GM21423 (cell line): ENCODE results near the gene PCP4L1.
"Not testable (repeated sequence)": the region's sequence is repeated elsewhere in the genome, so short reads cannot be mapped to it uniquely, and the experiment has no call there.

Experiments
- ATAC-seq: cut with Tn5 transposase; IDR thresholded peaks from one replicate; pipeline ENCODE4 v1.9.1; 2021; ENCODE audit warnings: mild to moderate bottlenecking, moderate library complexity; ENCODE audit not compliant: unreplicated experiment

The PCP4L1 gene

DNA sequence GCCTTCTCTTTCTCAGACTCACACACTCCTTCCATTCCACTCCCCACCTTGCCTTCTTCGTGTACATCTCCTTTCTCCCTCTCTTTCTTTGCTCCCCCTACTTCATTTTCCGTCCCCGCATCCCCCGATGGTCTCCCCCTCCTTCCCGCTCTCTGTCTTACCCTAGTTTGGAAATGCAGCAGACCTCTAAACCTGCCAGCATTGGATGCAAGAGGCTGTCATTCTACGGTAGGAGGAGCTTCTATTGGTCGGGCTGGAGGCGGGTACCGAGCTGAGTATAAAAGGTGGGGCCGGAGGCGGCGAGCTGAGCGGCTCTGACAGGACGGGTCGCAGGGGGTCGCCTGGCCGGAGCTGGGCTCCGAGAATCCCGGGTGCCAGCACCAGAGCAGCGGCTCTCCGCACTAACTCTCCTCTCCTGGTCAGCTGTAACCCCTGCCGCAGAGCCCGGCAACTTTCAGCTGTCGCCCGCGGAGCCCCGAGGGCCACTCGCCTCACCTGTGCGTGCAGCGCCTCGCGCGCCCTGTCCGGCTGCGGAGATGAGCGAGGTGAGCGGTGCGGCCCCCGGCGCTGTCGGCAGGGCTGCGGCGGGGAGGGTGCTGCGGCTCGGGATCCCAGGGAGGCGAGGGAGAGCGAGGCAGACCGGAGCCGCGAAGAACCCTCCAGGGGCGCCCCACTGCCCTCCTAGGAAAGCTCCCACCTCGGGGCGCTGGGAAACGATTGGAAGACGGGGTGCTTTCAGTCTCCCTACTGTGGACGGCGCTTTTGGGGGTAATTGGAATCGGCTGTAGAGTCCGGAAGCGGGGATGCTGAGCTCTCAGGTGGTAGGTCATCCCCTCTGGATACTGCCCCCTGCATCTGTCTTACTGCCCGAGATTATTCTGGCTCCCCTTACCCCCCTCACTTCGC lies at the start of gene PCP4L1:
TSS of gene PCP4L1 (plus strand) at position 307 of the 906 bp plus-strand sequence. CDS start at position 537, 230 bp downstream.
- ATAC-seq, result no peak

DNA sequence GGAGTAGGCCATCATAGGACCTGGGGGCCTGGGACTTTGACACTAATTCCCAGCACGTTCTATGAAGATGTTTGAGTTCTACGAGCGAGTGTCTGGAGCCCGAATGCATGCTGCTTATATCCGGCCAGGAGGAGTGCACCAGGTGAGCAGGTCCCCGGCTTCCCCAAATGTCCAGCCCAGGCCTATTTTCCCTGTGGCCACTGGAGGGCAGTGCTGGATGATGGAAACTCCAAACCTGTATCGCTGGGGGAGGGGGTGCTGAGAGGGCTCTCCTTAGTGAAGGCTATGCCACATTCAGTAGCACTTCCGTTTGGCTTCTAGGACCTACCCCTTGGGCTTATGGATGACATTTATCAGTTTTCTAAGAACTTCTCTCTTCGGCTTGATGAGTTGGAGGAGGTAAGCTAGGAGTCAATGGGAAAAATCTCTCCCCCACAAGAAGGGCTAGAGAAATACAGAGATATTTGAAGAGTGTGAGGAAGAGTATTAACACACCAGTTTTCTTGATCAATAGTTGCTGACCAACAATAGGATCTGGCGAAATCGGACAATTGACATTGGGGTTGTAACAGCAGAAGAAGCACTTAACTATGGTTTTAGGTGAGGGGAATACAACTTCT lies 48.6 kb upstream of the PCP4L1 start:
- ATAC-seq, result peak; percentile 55

DNA sequence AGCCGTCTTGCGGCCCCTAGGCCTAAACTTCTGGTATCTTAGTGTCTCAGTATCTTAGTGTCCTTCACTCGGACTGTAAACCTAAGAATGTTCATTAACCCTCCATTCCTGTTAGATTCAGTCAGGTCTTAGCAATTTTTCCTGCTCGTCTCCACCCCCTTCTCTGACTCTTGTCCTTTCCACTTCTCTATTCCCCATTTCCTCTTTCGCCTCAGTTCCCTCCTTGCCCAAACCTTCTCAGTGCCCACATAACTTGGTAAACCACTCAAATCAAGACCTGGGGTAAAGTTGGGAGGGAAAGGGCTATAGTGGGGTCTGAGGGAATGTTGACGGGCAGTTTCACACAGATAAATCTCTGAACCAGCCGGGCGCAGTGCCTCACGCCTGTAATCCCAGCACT lies 44.2 kb upstream of the PCP4L1 start:
- ATAC-seq, result no peak

DNA sequence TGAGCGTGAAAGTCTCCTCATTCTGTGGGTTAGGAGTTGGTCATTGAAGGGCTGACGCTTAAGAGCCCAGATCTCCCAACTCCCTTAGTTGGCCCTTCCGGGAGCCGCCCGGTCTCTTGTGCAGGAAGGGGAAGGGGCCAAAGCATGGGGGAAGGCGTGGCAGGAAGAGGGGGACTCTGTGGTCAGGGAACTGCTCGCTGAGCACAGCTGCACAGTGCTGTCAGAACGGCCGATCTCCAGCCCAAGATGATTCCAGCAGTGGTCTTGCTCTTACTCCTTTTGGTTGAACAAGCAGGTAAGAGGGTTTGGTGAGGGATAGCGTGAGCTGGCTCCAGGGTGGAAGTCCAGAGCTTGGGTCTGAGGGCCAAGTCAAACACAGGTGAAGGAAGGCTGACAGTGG lies 43.5 kb upstream of the PCP4L1 start, which contains the start of gene FCER1G:
TSS of gene FCER1G (plus strand) at position 220 of the 400 bp plus-strand sequence. CDS start at position 247, 27 bp downstream.
- ATAC-seq, result no peak

DNA sequence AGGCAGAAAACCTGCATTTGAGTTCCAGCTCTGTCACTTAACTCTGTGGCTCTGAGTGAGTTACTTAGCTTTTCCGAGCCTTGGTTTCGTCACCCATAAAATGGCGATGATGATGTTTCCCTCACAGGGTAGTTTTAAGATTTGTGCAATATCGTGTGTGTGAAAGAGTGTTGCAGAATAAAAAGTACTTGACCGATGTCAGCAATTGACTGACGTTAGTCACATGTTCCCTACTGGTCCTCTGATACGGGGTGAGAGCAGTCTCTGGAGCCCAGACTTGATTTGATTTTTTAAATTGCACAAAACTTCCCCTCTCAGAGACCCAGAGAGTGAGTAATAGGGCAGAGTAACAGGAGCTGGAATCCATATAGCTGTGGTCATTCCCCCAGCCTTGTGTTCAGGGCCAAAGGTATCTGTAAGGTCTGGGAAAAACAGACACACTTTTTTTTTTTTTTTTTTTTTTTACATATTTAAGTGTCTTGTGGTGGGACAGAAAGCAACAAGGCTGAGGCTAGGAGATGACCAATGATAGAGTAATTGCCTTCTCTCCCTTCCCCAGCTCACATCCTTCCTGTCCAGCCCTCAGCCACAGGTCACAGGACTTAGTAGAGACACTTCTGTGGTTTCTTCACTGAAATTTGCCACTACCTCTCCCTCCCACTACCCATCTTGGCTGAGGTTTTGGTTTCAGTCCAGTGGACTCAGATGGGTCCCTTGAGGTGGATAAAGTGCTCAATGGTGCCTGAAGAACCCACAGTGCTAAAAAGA lies 41.4 kb upstream of the PCP4L1 start:
- ATAC-seq, result peak; percentile 88

DNA sequence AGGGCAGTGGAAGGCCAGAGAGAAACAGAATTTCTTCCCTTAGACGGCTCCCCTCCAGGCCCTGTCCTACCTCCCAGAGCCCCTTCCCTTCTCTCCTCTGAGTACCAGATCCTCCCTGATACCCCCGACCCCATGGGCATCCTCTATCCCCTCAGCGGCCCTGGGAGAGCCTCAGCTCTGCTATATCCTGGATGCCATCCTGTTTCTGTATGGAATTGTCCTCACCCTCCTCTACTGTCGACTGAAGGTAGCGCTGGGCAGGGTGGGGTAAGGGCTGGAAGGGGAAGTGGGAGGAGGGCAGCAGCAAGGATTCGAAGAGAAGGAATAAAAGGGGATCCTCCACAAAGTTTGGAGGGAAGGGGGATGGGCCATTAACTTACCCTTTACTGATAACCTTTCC lies 40.7 kb upstream of the PCP4L1 start:
- ATAC-seq, result peak; percentile 3

DNA sequence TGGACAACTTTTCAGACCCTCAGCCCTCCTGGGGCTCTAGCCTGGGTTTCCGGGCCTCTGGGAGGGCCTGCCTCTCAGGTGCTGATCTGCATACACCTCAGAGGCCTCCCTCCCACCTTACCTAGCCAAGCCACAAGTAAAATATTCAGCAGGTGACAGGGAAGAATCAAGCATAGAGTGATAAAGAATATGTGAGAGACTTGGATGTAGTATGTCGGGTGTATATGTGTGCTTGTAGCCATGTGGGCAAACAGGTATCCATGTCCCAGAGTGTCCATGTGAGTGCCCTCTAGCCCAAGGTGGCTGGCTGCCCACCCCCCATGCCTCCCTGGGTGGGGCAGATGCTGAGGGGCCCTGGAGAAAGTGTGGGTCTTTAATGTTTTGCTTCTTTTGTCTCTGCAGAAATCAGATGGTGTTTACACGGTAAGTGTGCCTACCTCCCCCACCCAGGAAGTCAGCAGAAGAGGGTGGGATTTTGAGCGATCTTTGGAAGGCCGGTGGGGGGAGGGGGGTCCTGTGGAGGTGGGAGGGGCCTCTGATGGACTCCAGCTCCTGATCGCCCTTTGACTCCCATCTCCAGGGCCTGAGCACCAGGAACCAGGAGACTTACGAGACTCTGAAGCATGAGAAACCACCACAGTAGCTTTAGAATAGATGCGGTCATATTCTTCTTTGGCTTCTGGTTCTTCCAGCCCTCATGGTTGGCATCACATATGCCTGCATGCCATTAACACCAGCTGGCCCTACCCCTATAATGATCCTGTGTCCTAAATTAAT lies 40.1 kb upstream of the PCP4L1 start:
- no peak for ATAC-seq

DNA sequence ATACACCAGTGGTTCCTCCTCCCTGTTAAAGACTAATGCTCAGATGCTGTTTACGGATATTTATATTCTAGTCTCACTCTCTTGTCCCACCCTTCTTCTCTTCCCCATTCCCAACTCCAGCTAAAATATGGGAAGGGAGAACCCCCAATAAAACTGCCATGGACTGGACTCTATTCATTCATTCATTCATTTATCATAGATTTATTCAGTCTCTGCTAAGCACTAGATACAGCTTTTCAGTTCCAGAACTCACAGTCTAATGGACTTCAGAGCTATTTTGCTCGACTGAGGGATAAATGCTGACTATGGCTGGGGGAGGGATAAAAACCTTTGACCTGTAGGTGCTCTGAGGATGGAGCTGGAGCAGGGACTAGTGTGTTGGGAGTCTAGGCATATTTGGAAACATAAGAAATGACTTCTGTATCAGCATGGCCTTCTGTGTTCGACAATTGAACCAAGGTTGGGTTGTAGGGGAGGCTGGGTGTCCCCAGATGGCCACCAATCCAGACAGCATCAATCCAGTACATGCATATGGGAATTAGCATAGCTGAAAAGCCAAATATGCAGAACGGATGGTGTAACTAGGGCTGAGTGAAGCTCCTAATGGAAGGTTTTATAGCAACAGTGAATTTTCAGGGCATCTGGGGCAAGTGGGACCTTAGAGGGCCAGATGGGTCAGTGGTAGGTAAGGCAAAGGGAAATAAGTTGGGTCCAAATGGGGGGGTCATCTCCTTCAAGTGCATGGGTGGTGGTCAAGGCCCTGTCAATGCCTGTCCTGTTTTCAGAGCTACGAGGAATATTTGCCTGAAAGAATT lies 39.3 kb upstream of the PCP4L1 start:
- no peak for ATAC-seq

DNA sequence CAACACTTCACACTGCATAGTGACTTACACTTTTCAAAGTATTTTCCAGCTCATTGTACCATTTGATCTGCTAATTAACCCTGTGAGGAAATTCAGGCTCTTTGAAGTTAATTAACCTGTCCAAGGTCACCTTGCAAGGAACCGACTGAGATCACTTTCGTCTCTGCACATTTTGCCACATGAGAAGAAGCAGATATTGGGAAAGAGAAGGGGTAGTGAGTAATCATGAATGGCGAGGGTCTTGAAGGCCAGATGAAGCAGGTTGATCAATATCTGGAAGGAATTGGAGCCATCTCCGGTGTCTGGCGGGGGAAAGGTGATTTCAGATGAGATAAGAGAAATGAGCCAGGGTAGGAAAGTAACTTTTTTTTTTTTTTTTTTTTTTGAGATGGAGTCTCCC lies 38.5 kb upstream of the PCP4L1 start:
- ATAC-seq, result no peak

DNA sequence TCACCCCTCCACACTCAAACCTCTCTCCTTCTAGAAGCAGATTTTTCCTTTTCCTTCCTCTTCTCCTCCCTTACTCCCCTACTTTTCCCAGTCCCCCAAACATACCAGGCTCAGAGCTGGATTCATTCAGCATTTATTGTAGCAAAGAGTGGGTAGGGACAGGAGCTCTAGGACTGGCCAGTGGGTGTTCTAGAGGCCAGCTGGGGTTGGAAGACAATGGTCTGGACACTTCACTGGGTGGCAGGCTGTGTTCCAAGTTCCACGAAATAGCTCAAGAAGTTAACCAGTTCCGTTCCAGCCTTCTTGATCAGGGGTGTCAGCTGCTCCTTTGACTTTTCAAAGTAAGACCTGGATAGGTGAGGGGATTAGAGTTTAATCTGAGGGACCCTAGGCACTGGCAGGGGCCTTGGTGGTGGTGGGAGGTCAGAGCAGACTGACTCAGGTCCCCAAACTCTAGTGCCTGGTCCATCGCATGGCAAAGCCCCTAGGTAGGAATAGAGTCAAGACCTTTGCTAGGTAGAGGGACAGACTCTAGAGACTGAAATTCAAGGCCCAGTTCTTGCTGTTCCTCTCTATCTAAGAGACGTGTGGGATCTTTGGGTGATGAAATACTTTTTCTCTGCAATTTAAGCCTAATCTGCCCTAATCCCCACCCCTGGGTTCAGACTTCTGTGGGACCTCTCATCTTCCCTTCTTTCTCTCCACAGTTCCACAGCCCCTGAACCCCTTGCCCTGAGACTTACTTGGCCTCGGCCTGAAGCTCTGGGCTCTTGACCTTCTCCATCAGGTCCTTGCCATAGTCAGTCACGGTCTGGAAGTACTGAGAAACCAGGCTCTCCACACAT lies 36.1 kb upstream of the PCP4L1 start:
- no peak for ATAC-seq

DNA sequence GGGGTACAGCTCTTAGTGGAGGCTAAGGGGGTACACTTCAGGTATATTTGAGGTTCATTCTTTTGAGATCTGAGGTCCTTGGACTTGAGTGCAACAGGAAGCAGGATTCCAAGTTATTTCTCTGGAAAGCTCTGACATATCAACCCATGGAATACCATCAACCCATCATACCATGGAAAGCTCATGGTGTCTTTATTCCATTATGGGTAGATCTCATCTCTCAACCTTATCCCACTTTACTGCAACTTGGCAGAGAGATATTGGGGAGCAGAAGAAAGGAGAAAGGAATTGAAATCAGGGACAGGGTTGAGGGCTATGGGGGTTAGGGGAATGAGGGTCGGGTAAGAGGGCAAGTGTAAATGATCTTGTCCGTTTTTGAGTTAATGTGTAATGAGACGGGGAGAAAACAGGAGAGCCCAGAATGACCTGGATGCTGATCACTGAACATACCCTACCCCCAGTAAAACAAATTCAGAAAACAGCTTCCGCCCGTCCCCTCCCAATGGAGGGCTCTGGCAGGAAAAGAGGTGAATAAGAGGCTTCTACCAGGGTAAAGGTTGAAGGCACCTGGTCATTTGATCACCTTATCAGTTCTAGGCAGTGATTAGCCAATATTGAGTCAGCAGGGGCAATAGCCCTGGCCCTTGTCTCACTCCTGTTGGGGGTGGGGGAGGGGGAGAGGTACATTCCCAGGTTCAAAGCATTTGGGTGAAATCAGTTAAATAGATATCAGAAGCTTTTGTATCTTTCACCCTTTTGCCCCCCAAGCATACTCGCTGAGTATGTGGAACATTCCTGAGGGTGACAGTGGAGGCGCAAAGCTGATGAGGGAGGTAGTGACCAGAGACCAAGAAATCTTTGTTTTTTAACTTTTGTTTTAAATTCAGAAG lies 34.5 kb upstream of the PCP4L1 start:
- ATAC-seq, result no peak

DNA sequence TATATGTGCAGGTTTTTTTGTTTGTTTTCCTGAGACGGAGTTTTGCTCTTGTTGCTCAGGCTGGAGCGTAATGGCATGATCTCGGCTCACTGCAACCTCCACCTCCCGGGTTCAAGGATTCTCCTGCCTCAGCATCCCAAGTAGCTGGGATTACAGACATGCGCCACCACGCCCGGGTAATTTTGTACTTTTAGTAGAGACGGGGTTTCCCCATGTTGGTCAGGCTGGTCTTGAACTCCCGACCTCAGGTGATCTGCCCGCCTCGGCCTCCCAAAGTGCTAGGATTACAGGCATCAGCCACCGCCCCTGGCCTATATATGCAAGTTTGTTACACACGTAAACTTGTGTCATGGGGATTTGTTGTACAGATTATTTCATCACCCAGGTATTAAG lies 33.9 kb upstream of the PCP4L1 start:
- not testable (repeated sequence) for ATAC-seq

DNA sequence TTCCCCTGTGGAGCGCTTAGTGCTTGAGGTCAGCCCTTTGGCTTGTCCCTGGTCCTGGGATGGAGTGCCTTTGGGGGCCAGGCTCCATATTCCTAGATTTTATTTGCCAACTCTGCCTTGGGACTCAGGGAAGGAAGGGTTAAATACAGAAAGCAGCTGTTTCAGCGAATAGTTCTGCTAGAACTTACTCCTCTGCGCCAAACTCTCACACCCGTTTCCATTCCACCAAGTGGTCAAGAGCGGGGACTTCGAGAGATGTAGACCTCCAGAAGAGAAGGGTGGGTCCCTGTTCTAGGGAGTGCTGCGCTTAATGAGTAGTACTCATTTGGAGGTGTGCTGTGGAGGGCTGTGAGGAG lies 33.4 kb upstream of the PCP4L1 start:
- no peak for ATAC-seq

DNA sequence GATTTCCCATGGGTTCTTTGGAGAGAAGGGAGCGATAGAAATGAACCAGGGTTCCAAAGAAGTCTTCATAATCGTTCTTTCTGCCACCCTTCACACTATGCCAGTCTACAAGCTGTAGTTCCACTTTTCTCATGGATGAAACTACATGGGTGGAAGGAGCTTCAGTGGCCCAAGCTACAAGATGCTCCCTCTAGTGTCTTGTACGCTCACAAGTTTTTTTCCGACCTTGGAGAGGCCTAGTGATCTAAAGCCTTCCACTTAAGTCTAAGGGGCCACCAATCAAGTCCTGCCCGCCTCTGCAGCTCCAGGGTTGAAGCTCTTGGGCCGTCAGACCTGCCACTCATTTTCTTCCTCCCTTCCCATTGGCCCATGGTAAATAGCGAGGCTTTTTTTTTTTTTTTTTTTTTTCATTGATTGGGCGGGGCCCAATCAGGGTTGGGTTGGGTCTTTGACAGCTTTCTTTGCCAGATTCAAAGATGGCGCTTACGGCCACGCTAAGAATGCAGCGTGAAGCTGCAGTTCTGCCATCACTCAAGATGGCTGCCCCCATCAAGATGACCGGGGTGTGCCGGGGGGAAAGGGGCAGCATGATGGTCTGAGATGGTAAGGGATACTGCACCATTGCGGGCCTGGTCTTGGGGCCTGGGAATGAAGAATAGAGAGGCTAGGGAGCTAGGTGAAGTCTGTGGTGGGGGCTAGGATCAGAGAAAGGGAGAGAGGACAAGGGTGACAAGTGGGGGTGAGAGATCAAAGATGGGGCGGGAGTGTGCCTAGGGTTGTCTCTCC lies 32.8 kb upstream of the PCP4L1 start, which contains the start of gene TOMM40L:
TSS of gene TOMM40L (plus strand) at position 527 of the 786 bp plus-strand sequence. CDS start 430 bp downstream, outside the sequence.
- ATAC-seq, result peak; percentile 92

DNA sequence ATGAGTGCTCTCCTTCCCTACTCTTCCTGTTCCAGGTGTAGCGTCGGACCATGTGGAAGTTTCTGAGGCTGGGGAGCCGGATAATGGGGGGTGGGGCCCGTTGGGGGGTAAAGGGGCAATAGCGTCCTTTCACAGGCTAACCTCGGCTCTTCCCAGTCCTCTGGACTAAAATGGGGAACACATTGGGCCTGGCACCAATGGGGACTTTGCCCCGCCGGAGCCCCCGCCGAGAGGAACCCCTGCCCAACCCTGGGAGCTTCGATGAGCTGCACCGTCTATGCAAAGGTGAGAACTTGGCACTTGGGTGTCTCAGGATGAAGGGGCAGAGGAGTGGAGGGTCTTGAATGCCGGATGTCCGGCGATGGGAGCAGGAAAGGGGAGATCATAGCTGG lies 32.2 kb upstream of the PCP4L1 start:
- no peak for ATAC-seq

DNA sequence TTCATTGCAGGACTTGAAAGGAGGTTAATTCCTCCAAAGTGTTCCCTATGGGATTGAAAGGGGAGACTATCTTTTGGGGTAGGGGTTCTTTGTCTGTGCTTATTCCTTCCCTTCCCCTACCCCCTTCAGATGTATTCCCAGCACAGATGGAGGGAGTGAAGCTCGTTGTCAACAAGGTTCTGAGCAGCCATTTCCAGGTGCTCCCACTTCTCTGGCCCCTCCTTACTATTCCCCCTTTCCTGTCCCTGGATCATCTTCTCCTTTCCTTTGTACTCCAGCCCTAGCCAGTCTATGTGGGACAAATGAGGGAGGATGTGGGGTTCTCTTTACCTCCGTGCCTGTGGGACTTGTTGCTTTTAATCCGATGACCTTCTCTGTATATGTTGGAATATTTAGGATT lies 31.8 kb upstream of the PCP4L1 start:
- no peak for ATAC-seq
